PC-9 (cell line): ENCODE measurements around the gene RGS7.

Source experiments
- EZH2 ChIP-seq: fragments of 200-600 bp; sonication (generic); IDR thresholded peaks from 2 replicates; pipeline ENCODE4 v1.8.0; 2017; ENCODE audit warnings: antibody characterized with exemption, low read depth
- TF ChIP-seq, protein P1 (sequence below): fragments of 200-600 bp; sonication (generic); conservative IDR thresholded peaks from 2 replicates; pipeline ENCODE4 v1.6.1; 2017; ENCODE audit warnings: mixed run types, antibody characterized with exemption, mild to moderate bottlenecking, moderate library complexity

DNA sequence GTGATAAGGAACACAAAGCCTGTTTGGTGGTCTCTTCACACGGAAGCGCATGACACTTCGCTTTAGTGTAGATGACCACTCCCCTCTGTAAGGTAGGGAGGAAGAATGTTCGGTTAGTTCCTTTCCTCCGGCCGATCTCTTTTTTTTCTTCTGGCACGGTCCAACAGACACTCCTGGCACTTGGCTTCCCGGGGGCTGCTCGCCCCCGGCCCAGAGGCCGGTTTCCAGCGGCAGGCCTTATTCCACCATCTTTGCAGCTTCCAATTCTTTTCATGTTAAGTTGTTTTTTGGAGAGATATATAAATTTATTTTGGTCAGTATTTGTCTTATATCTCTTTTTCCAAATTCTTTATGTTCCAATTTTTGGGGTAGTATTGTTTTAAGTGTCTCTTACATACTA lies 593.2 kb downstream of the RGS7 start:
- TF ChIP-seq, protein P1, sequence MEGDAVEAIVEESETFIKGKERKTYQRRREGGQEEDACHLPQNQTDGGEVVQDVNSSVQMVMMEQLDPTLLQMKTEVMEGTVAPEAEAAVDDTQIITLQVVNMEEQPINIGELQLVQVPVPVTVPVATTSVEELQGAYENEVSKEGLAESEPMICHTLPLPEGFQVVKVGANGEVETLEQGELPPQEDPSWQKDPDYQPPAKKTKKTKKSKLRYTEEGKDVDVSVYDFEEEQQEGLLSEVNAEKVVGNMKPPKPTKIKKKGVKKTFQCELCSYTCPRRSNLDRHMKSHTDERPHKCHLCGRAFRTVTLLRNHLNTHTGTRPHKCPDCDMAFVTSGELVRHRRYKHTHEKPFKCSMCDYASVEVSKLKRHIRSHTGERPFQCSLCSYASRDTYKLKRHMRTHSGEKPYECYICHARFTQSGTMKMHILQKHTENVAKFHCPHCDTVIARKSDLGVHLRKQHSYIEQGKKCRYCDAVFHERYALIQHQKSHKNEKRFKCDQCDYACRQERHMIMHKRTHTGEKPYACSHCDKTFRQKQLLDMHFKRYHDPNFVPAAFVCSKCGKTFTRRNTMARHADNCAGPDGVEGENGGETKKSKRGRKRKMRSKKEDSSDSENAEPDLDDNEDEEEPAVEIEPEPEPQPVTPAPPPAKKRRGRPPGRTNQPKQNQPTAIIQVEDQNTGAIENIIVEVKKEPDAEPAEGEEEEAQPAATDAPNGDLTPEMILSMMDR: no peak
- TF ChIP-seq EZH2: no peak
